Neural cell (in vitro differentiated cells): ENCODE results near the gene CDC25B. TPM values are rescaled to one million over a fixed set of nuclear protein-coding genes. Genes with fewer than 3 reads are reported as not detected.

ENCODE experiments used
- H2AFZ ChIP-seq: fragments of 200-600, 300-800 bp; sonication (generic), shearing (Covaris generic); 2 replicates; pipeline ENCODE4 v1.6.0; 2014; ENCODE audit warnings: low read depth, mild to moderate bottlenecking, antibody characterized with exemption, low read length, moderate library complexity
- H3F3A ChIP-seq: fragments of 200-600 bp; shearing (Covaris generic); 2 replicates; pipeline ENCODE4 v1.6.1; 2016; ENCODE audit warnings: mild to moderate bottlenecking, moderate library complexity, mixed read lengths, antibody characterized with exemption, low read length; ENCODE audit not compliant: insufficient read depth, poor library complexity, severe bottlenecking
- H3K27ac ChIP-seq: fragments of 200-600, 300-800 bp; sonication (generic), shearing (Covaris generic); 2 replicates; pipeline ENCODE4 v1.5.1; 2014; ENCODE audit warnings: mild to moderate bottlenecking, low read length, moderate library complexity
- H3K27me3 ChIP-seq: fragments of 300-800, 200-600 bp; sonication (generic), shearing (Covaris generic); 2 replicates; pipeline ENCODE4 v1.6.0; 2014; ENCODE audit warnings: mild to moderate bottlenecking, low read depth, low read length, moderate library complexity; ENCODE audit not compliant: insufficient read depth
- H3K36me3 ChIP-seq: fragments of 300-800, 200-600 bp; sonication (generic), shearing (Covaris generic); 2 replicates; pipeline ENCODE4 v1.5.1; 2014; ENCODE audit warnings: mild to moderate bottlenecking, antibody characterized with exemption, low read length, moderate library complexity; ENCODE audit not compliant: insufficient read depth
- H3K4me2 ChIP-seq: fragments of 300-800, 200-600 bp; sonication (generic), shearing (Covaris generic); 2 replicates; pipeline ENCODE4 v1.6.0; 2014; ENCODE audit warnings: mild to moderate bottlenecking, low read length
- H3K4me3 ChIP-seq: fragments of 300-800, 200-600 bp; sonication (generic), shearing (Covaris generic); 2 replicates; pipeline ENCODE4 v1.5.1; 2014; ENCODE audit warnings: mild to moderate bottlenecking, low read length, moderate library complexity
- H3K79me2 ChIP-seq: fragments of 200-600 bp; shearing (Covaris generic); replicated peaks from 2 replicates; pipeline ENCODE4 v1.6.0; 2014; ENCODE audit warnings: mild to moderate bottlenecking, low read length, moderate library complexity; ENCODE audit not compliant: insufficient read depth
- H3K9ac ChIP-seq: fragments of 300-800, 200-600 bp; sonication (generic), shearing (Covaris generic); 2 replicates; pipeline ENCODE4 v1.6.1; 2016; ENCODE audit warnings: mild to moderate bottlenecking, low read length, mixed read lengths
- H3K9me2 ChIP-seq: fragments of 200-600 bp; shearing (Covaris generic); 2 replicates; pipeline ENCODE4 v1.6.1; 2016; ENCODE audit warnings: mild to moderate bottlenecking, low read length, mixed read lengths; ENCODE audit not compliant: insufficient read depth
- H3K9me3 ChIP-seq: fragments of 200-600, 300-800 bp; sonication (generic), shearing (Covaris generic); 2 replicates; pipeline ENCODE4 v1.6.1; 2016; ENCODE audit warnings: mild to moderate bottlenecking, mixed run types, low read length, moderate library complexity, mixed read lengths
- H4K20me1 ChIP-seq: fragments of 200-600 bp; shearing (Covaris generic); 2 replicates; pipeline ENCODE4 v1.6.1; 2016; ENCODE audit warnings: mild to moderate bottlenecking, mixed run types; ENCODE audit not compliant: insufficient read depth
- CTCF ChIP-seq: fragments of 450-650 bp; IDR thresholded peaks from 2 replicates; pipeline ENCODE4 v1.5.1; 2014; ENCODE audit warnings: antibody characterized with exemption, mild to moderate bottlenecking, moderate library complexity; ENCODE audit not compliant: poor library complexity, severe bottlenecking
- EP300 ChIP-seq: fragments of 450-650 bp; conservative IDR thresholded peaks from 2 replicates; pipeline ENCODE4 v1.6.1; 2014; ENCODE audit warnings: antibody characterized with exemption, mild to moderate bottlenecking, moderate library complexity; ENCODE audit not compliant: poor library complexity, severe bottlenecking
- EZH2 ChIP-seq: fragments of 200-600, 300-800 bp; shearing (Covaris generic), sonication (generic); IDR thresholded peaks from 2 replicates; pipeline ENCODE4 v1.6.1; 2014; ENCODE audit warnings: antibody characterized with exemption, low read length, borderline replicate concordance, mild to moderate bottlenecking; ENCODE audit not compliant: insufficient read depth, poor library complexity, severe bottlenecking
- MXI1 ChIP-seq: fragments of 450-650 bp; conservative IDR thresholded peaks from 2 replicates; pipeline ENCODE4 v1.6.1; 2014; ENCODE audit warnings: antibody characterized with exemption, mild to moderate bottlenecking; ENCODE audit not compliant: poor library complexity, severe bottlenecking
- POLR2AphosphoS5 ChIP-seq: IDR thresholded peaks from 2 replicates; pipeline ENCODE4 v1.6.1; 2012
- RAD21 ChIP-seq: fragments of 450-650 bp; conservative IDR thresholded peaks from 2 replicates; pipeline ENCODE4 v1.6.1; 2014; ENCODE audit warnings: antibody characterized with exemption, mild to moderate bottlenecking, moderate library complexity
- SMC3 ChIP-seq: fragments of 450-650 bp; conservative IDR thresholded peaks from 2 replicates; pipeline ENCODE4 v1.6.1; 2014; ENCODE audit warnings: antibody characterized with exemption, mild to moderate bottlenecking, moderate library complexity; ENCODE audit not compliant: poor library complexity
- TAF1 ChIP-seq: IDR thresholded peaks from 2 replicates; pipeline ENCODE4 v1.6.1; 2012; ENCODE audit warnings: low read depth
- polyA plus RNA-seq: library from polyadenylated mRNA; depleted of rRNA; stranded (reverse); fragments of >200 nt; gene quantifications from 2 replicates; pipeline ENCODE4 v1.2.3, GENCODE V29; 2014
- TF ChIP-seq, protein P1 (sequence below): IDR thresholded peaks from 2 replicates; pipeline ENCODE4 v1.6.1; 2012; ENCODE audit warnings: borderline replicate concordance

CDC25B gene
- polyA plus RNA-seq, 1 donor from 2014 or later: 26.5 TPM

- Histone ChIP-seq H3K27ac (no peak overlapping the region), H3K27me3 (peaks cover 8% of the 10 kb centered on the region), H3K9me3 (no peaks in the 10 kb centered on the region), H3K36me3 (no peaks in the 10 kb centered on the region), H3K4me2 (no peak overlapping the region), H3K79me2 (peaks cover 7% of the 10 kb centered on the region), H2AFZ (no peak overlapping the region), H4K20me1 (no peaks in the 10 kb centered on the region), H3K4me3 (no peak overlapping the region), H3K9me2 (no peaks in the 10 kb centered on the region), H3F3A (no peaks in the 10 kb centered on the region), H3K9ac (no peak overlapping the region)
- TF ChIP-seq TAF1 (no peak), RAD21 (no peak), MXI1 (no peak), CTCF (no peak), EP300 (no peak), POLR2AphosphoS5 (no peak), EZH2 (no peak), SMC3 (no peak)
- TF ChIP-seq, protein P1, sequence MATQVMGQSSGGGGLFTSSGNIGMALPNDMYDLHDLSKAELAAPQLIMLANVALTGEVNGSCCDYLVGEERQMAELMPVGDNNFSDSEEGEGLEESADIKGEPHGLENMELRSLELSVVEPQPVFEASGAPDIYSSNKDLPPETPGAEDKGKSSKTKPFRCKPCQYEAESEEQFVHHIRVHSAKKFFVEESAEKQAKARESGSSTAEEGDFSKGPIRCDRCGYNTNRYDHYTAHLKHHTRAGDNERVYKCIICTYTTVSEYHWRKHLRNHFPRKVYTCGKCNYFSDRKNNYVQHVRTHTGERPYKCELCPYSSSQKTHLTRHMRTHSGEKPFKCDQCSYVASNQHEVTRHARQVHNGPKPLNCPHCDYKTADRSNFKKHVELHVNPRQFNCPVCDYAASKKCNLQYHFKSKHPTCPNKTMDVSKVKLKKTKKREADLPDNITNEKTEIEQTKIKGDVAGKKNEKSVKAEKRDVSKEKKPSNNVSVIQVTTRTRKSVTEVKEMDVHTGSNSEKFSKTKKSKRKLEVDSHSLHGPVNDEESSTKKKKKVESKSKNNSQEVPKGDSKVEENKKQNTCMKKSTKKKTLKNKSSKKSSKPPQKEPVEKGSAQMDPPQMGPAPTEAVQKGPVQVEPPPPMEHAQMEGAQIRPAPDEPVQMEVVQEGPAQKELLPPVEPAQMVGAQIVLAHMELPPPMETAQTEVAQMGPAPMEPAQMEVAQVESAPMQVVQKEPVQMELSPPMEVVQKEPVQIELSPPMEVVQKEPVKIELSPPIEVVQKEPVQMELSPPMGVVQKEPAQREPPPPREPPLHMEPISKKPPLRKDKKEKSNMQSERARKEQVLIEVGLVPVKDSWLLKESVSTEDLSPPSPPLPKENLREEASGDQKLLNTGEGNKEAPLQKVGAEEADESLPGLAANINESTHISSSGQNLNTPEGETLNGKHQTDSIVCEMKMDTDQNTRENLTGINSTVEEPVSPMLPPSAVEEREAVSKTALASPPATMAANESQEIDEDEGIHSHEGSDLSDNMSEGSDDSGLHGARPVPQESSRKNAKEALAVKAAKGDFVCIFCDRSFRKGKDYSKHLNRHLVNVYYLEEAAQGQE: no peak
Observed at GRCh38 chr20:3771552-3772058, 24.5 kb upstream of the CDC25B start.

DNA sequence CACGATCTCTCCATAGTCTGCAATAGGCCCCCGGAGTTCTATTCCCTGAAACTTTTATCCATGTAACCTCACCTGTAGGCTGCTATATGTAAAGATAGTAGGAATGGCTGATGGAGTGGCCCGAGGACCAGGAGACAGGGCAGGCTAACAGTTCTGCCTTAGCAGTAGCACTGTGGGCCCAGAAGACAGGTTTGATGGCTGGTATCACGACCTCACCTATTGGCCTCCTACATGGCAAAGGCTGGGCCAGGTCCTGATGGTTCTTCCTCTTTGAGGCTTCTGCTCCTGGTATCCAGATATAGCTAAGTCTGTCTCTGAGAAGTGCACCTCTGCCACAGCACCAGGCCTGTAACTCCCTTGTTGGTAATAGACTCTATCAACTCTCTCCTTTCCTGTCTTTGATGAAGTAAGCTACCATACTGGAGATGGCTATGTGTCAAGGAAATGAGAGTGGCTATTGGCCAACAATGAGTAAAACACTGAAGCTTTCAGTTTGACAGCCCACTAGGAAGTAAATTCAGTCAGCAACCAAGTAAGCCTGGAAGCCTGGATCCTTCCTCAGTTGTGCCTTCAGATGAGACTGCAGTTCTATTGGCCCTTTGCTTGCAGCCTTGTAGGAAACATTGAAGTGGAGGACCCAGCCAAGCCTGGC is 20.5 kb upstream of the CDC25B start:
- H3K4me2 ChIP-seq: no peak overlapping the region
- no peaks in the 10 kb centered on the region for H3K79me2 ChIP-seq
- no peaks in the 10 kb centered on the region for H4K20me1 ChIP-seq
- no peaks in the 10 kb centered on the region for H3F3A ChIP-seq
- TF ChIP-seq CTCF (no peak), RAD21 (no peak), MXI1 (no peak), SMC3 (no peak), POLR2AphosphoS5 (no peak), EZH2 (no peak), EP300 (no peak), TAF1 (no peak)
- TF ChIP-seq, protein P1: no peak
- H3K9me2 ChIP-seq: no peaks in the 10 kb centered on the region
- H3K36me3 ChIP-seq: no peaks in the 10 kb centered on the region
- no peak overlapping the region for H3K9ac ChIP-seq
- no peak overlapping the region for H3K27ac ChIP-seq
- H2AFZ ChIP-seq: no peak overlapping the region
- H3K9me3 ChIP-seq: no peaks in the 10 kb centered on the region
- H3K4me3 ChIP-seq: no peak overlapping the region
- H3K27me3 ChIP-seq: peaks cover 34% of the 10 kb centered on the region
